Skeletal muscle satellite cell (primary cell): ENCODE measurements around the gene GPR4.
"Not testable (repeated sequence)": the region's sequence is repeated elsewhere in the genome, so short reads cannot be mapped to it uniquely, and the experiment has no call there.

Source experiments
- H3K27me3 ChIP-seq: 2 replicates; pipeline ENCODE4 v1.7.0; 2013; ENCODE audit warnings: low read length; ENCODE audit not compliant: control insufficient read depth, insufficient read depth
- H3K36me3 ChIP-seq: 2 replicates; pipeline ENCODE4 v1.7.0; 2013; ENCODE audit warnings: mild to moderate bottlenecking, control low read depth, low read length; ENCODE audit not compliant: insufficient read depth
- H3K4me1 ChIP-seq: 2 replicates; pipeline ENCODE4 v1.7.0; 2013; ENCODE audit warnings: low read length; ENCODE audit not compliant: control insufficient read depth, insufficient read depth
- H3K4me2 ChIP-seq: 2 replicates; pipeline ENCODE4 v1.7.0; 2013; ENCODE audit warnings: mild to moderate bottlenecking, low read length
- H3K4me3 ChIP-seq: 2 replicates; pipeline ENCODE4 v1.7.0; 2013; ENCODE audit warnings: low read length
- H3K9ac ChIP-seq: 2 replicates; pipeline ENCODE4 v1.7.0; 2013; ENCODE audit warnings: mild to moderate bottlenecking, low read depth, low read length, moderate library complexity
- H3K9me3 ChIP-seq: replicated peaks from 2 replicates; pipeline ENCODE4 v1.7.0; 2013; ENCODE audit warnings: mild to moderate bottlenecking, control low read depth, low read length

Gene GPR4

GRCh38 chr19:45616704-45617017 lies 14.6 kb upstream of the GPR4 start:
- Histone ChIP-seq H3K9ac (no peak overlapping the region), H3K4me2 (no peak overlapping the region), H3K4me3 (no peak overlapping the region), H3K9me3 (no peaks in the 10 kb centered on the region), H3K36me3 (peaks cover 41% of the 10 kb centered on the region), H3K4me1 (peaks cover 21% of the 10 kb centered on the region), H3K27me3 (no peaks in the 10 kb centered on the region)

GRCh38 chr19:45615795-45616703 lies 14.0 kb upstream of the GPR4 start:
- Histone ChIP-seq H3K4me2 (no peak overlapping the region), H3K4me1 (peaks cover 21% of the 10 kb centered on the region), H3K9ac (no peak overlapping the region), H3K36me3 (peaks cover 42% of the 10 kb centered on the region), H3K27me3 (no peaks in the 10 kb centered on the region), H3K4me3 (no peak overlapping the region), H3K9me3 (no peaks in the 10 kb centered on the region)

GRCh38 chr19:45615056-45615455 lies 13.0 kb upstream of the GPR4 start:
- not testable (repeated sequence) for H3K9ac ChIP-seq, H3K9me3 ChIP-seq, H3K4me3 ChIP-seq, H3K27me3 ChIP-seq, H3K4me2 ChIP-seq
- peaks cover 21% of the 10 kb centered on the region for H3K4me1 ChIP-seq
- H3K36me3 ChIP-seq: peaks cover 38% of the 10 kb centered on the region

DNA sequence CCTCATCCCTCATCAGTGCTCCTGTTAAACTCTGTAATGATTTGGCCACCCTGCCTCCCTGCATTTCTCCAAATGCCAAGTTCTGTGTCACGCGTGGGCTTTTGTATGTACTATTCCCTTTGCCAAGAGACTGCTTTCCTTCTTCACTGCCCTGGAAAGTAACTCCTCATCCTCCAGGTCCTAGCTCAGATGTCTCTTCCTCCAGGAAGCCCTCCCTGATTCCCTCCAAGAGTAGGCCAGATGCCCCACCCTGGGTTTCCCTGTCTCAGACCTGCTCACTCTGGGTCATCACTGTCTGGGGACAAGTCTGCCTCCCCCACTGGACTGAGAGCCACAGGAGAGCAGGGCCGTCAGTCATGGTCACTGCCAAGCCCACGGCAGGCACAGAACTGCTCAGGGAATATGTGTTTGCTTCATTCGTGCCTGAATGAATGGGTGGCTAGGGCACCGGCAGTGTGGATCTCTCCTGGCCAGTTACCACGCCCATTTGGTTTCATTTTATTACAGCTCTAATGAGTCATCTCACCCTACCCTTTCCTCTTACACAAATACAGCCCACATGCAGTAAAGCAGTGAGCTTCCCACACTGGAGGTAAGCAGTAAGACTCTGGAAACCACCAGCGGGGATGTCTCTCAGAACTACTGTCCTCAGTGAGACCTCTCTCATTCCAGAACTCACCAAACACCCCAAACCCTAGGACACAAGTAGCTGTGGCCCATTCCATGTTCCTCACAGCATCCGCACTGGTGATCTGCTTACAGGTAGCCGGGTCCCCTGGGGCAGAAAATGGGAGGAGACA lies 12.1 kb upstream of the GPR4 start:
- Histone ChIP-seq H3K36me3 (peaks cover 37% of the 10 kb centered on the region), H3K4me3 (no peak overlapping the region), H3K4me2 (peak overlapping the region; percentile 62), H3K9ac (peak overlapping the region; percentile 49), H3K9me3 (no peaks in the 10 kb centered on the region), H3K4me1 (peaks cover 21% of the 10 kb centered on the region), H3K27me3 (no peaks in the 10 kb centered on the region)

DNA sequence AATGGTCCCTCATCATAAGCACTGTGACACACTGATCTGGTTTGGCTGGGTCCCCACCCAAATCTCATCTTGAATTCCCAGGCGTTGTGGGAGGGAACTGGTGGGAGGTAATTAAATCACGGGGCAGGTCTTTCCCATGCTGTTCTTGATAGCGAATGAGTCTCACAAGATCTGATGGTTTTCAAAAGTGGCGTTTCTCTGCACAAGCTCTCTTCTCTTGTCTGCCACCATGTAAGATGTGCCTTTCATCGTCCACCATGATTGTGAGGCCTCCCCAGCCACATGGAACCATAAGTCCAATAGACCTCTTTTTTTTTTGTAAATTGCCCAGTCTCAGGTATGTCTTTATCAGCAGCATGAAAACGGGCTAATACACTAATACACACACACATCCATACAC lies 6.9 kb upstream of the GPR4 start:
- no peak overlapping the region for H3K4me3 ChIP-seq
- H3K9ac ChIP-seq: no peak overlapping the region
- peaks cover 16% of the 10 kb centered on the region for H3K4me1 ChIP-seq
- peaks cover 32% of the 10 kb centered on the region for H3K36me3 ChIP-seq
- no peaks in the 10 kb centered on the region for H3K27me3 ChIP-seq
- H3K9me3 ChIP-seq: no peaks in the 10 kb centered on the region
- H3K4me2 ChIP-seq: no peak overlapping the region

DNA sequence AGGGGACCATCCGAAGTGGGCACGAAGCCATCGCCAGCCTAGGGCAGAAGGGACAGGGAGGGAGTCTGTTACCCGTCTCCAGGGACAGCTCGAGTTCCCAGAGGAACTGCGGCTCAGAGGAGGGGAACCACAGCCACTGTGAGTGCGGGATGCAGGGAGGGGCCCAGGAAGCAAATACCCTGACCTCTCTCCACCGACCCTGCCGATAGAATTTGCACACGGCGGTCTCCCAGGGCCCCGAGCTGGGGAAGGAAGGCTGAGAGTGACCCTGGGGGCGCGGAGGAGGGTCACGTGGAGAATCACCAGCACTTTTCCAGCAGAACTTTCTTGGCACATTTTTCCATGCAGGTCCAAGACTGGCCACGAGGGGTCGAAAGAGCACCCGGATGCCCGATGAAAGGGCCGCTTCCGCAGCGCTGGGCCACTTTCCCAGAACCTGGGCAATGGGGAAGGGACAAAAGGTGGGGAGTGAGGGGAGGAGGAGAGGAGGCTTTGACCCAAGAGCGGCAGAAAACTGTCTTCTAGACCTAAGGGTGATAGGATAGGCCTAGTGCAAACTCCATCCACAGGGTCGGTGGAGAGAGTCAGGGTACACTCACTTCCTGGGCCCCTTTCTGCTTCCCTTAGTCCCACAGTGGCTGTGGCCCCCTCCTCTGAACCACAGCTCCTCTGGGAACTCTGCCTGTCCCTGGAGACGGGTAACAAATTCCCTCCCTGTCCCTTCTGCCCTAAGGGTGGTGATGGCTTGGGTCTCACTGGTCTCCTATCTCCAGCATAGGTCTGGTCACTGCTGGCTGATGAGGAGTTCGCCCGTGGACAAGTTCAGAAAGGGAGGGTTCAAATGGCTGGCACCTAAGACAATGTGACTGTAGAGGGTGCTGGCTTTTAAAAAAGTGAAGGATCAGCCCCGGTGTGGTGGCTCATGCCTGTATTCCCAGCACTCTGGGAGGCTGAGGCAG lies 5.3 kb upstream of the GPR4 start:
- peak overlapping the region; percentile 63 for H3K4me3 ChIP-seq
- peak overlapping the region; percentile 86 for H3K4me2 ChIP-seq
- H3K9ac ChIP-seq: peak overlapping the region; percentile 29
- peaks cover 10% of the 10 kb centered on the region for H3K4me1 ChIP-seq
- peaks cover 4% of the 10 kb centered on the region for H3K27me3 ChIP-seq
- H3K9me3 ChIP-seq: no peaks in the 10 kb centered on the region
- H3K36me3 ChIP-seq: peaks cover 19% of the 10 kb centered on the region

GRCh38 chr19:45601115-45601514 lies 897 bp downstream of the GPR4 start:
- Histone ChIP-seq H3K4me1 (peaks cover 14% of the 10 kb centered on the region), H3K9me3 (no peaks in the 10 kb centered on the region), H3K9ac (no peak overlapping the region), H3K4me2 (peak overlapping the region; percentile 59), H3K36me3 (no peaks in the 10 kb centered on the region), H3K27me3 (peaks cover 45% of the 10 kb centered on the region), H3K4me3 (no peak overlapping the region)

DNA sequence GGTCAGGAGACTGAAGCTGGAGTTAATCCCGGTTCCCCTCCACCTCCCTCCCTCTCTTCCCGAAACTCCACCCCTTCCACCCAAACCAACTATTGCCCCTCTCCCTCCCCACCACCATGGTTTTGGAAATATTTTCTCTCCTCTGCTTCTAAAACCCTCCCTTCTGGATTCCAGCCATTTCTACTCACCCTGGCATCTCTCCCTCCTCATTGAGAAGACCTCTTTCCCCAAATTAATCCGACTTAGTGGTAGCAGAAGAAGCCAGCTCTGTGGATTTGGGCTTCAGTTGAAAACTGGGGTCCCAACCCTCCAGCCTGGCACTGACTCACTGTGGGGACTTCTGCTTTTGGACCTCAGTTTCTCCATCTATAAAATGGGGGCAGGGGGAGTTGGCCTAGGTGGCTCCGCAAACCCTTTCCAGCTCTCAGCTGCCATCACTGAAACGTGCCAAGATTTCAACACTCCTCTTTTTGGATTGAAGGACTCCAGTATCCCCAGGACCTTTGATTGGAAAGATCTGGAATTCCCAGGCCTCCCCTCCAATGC lies 1.6 kb downstream of the GPR4 start:
- H3K4me1 ChIP-seq: peaks cover 14% of the 10 kb centered on the region
- peaks cover 45% of the 10 kb centered on the region for H3K27me3 ChIP-seq
- H3K36me3 ChIP-seq: no peaks in the 10 kb centered on the region

DNA sequence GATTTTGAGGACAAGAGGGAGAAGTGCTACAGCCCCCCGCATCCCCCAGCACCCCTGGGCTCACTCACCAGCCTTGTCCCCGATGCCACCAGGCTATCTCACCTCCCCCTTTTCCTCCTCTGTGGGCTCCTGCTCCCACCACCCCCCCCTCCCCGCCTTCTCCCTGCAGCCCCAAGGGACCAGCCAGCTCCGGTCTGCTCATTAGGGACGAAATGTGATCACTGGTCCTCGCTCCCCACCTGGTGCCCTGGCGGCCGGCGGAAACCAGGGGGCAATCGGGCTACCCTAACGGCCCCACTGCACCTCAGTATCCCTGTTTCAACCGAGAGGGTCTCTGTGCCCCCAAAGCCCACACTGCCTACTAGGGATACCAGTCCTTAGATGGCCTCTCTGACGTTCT lies 2.7 kb downstream of the GPR4 start:
- no peak overlapping the region for H3K9ac ChIP-seq
- no peak overlapping the region for H3K4me2 ChIP-seq
- peaks cover 14% of the 10 kb centered on the region for H3K4me1 ChIP-seq
- no peak overlapping the region for H3K4me3 ChIP-seq
- no peaks in the 10 kb centered on the region for H3K36me3 ChIP-seq
- peaks cover 45% of the 10 kb centered on the region for H3K27me3 ChIP-seq
- H3K9me3 ChIP-seq: no peaks in the 10 kb centered on the region

More for the DNA sequence above, 1.6 kb downstream of the GPR4 start:
- Histone ChIP-seq H3K4me3 (no peak overlapping the region), H3K4me2 (no peak overlapping the region), H3K9ac (no peak overlapping the region), H3K9me3 (no peaks in the 10 kb centered on the region)

DNA sequence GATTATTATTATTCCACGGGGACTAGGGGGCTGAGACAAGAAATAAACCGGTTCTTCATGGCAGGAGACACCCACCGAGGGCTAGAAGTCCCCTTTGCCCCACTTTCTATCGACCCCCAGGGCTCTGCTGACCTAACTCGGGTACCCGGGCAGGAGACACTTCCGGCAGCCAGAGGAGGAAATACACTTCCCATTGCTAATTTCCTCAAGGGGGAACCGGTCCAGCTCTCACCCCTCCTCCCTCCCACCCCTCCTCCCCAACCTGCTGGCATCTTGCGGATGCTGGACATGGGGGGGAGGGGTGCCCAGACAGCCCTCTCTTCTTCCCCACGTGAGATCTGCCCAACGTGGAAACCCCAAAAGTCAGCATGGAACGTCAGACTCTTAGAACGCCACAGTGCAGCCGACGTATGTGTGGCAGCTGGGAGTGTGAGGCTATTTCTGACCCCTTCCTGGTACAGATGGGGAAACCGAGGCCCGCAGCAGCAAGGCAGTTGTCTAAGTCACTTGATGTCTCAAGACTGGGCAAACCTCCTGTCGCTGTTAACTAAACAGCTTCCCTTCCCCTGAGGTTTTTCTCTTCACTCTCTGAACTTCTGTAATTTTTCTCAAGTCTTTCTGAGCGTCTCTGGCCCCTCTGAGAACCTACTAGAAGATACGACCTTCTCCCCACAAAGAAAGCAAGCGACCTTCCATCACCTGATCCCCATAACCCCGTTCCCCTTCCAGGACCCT lies 3.6 kb downstream of the GPR4 start:
- H3K4me3 ChIP-seq: peak overlapping the region; percentile 50
- H3K36me3 ChIP-seq: no peaks in the 10 kb centered on the region
- no peak overlapping the region for H3K9ac ChIP-seq
- peaks cover 14% of the 10 kb centered on the region for H3K4me1 ChIP-seq
- peaks cover 45% of the 10 kb centered on the region for H3K27me3 ChIP-seq
- H3K4me2 ChIP-seq: peak overlapping the region; percentile 80
- no peaks in the 10 kb centered on the region for H3K9me3 ChIP-seq
